ENCODE data around the gene PIGL.

The PIGL gene

DNA sequence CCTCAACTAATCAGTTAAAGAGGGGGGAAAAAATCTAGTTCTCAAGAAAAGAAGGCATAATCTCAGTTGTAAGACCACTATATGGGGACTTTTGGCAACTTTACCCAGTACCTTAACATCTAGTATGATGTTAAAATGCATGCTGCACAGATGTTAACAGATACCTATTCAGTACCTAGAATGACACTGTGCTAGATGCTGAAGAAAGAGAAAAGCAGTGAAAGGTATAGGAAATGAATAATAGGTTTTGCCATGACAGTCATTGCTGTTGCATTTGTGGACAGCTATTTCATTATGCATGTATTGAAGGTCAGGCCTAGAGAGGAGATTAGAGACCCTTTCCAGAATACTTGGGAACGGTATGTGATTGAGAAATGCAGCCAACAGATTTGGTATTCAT, 34.5 kb downstream of the PIGL start:
- TF ChIP-seq, protein P1, sequence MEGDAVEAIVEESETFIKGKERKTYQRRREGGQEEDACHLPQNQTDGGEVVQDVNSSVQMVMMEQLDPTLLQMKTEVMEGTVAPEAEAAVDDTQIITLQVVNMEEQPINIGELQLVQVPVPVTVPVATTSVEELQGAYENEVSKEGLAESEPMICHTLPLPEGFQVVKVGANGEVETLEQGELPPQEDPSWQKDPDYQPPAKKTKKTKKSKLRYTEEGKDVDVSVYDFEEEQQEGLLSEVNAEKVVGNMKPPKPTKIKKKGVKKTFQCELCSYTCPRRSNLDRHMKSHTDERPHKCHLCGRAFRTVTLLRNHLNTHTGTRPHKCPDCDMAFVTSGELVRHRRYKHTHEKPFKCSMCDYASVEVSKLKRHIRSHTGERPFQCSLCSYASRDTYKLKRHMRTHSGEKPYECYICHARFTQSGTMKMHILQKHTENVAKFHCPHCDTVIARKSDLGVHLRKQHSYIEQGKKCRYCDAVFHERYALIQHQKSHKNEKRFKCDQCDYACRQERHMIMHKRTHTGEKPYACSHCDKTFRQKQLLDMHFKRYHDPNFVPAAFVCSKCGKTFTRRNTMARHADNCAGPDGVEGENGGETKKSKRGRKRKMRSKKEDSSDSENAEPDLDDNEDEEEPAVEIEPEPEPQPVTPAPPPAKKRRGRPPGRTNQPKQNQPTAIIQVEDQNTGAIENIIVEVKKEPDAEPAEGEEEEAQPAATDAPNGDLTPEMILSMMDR (IDR thresholded peaks at IDR 0.05; ENCODE audit: low read depth, low read length) = no peak
- no peak overlapping the region for H3K4me3 ChIP-seq (ENCODE audit: low read depth, low read length)

DNA sequence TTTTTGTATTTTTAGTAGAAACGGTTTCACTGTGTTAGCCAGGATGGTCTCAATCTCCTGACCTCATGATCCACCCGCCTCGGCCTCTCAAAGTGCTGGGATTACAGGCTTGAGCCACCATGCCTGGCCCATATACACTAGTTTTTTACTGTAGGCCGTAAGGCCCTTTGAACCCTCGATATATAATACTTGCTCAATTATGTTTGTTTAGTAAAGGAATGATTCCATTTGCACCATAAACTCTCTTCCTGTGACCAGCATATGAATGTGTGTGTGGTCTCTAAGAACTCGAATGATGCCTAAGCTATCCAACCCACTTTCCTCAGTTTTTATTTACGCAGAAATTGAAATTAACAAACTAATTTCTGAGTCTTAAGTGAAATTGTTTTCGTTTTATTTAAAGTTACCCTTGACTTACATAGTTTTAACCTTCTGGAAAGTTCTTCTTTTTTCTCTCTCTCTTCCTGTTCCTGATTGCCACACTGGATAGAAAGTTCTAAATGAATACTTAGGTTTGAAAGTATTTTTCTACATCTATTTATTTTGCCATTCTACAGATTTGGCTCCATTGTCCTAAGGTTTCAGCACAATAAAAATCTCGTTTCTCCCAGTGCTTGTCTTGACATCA, 37.9 kb downstream of the PIGL start:
- TF ChIP-seq, protein P1 (IDR thresholded peaks at IDR 0.05; ENCODE audit: low read depth, low read length) = no peak
- no peak overlapping the region for H3K4me3 ChIP-seq (ENCODE audit: low read depth, low read length)

DNA sequence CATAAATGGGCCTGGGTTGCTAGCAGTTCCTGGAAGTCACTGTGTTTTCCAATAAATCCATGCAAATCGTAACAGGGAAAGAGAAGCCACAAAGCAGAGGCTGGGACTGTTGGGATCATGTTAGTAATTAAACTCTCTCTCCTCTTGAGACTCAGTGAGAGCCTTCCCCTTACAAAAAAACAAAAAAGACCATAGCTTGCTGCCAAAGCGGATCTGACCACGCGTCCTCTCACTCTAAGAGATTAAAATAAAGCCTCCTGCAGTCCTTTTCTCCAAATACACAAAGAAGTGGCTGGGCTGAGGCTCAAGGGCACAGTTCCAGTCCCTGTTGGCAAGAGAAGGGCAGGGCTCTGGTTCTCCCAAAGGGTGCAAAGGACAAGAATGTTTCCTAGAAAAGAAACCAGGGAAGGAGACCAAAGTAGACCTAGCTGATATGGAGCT, 38.5 kb downstream of the PIGL start:
- no peak overlapping the region for H3K4me3 ChIP-seq (ENCODE audit: low read depth, low read length)

DNA sequence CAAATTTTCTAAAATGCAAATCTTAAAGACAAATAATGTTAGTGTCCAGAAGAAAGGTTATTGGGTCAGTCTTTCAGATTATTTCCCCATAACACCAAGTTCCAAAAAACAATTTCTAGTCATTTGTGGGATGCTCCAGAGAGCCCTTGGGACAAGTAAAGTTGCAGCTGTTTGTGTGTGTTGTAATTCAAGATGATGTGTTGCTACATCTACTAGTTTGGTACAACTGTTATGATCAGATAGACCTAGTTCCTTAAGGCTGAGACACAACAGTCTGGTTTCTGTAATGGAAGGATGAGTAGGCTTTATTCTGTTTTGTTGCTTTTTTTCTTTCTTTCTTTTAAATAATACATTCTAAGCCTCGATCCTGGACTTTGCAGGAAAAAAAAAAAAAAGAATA, 41.9 kb downstream of the PIGL start:
- TF ChIP-seq, protein P1 (IDR thresholded peaks at IDR 0.05; ENCODE audit: low read depth, low read length) = no peak
- no peak overlapping the region for H3K4me3 ChIP-seq (ENCODE audit: low read depth, low read length)

More for the DNA sequence above, 38.5 kb downstream of the PIGL start:
- TF ChIP-seq, protein P1 (IDR thresholded peaks at IDR 0.05; ENCODE audit: low read depth, low read length) = no peak

DNA sequence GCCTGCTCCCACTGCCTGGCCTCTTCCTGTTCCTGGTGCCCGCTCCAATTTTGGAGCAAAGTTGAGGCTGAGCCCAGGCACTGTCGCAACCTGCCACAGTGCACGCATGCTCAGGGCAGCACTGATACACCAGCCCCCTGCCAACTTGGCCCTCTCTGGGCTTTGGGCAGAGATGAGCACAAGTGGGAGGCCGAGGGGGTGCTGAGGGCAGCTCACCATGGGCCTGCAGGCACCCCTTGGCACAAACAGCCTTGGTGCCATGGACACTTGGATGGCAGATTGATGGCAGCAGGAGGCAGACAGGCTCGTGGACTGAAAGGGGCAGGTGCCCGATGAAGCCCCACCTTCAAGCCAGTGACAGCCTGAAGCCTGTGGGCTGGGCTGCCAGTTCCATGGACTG, 42.9 kb downstream of the PIGL start:
- no peak overlapping the region for H3K4me3 ChIP-seq (ENCODE audit: low read depth, low read length)
- TF ChIP-seq, protein P1 (IDR thresholded peaks at IDR 0.05; ENCODE audit: low read depth, low read length) = no peak

DNA sequence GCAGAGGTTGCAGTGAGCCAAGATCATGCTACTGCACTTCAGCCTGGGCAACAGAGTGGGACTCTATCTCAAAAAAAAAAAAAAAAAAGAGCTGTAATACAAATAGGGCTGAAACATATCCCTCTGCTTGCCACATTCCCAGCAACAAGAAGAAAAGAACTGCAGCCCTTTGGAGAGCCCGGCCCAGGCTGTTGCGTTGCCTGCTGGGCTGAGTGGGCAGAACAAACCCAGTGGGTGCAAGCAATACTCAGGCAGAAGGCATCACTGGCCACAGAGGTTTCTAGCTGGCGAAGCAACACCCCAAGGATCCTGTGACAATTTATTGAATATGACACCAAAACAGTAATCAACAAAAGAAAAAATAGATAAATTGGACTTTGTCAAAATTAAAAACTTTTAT, 44.0 kb downstream of the PIGL start:
- TF ChIP-seq, protein P1 (IDR thresholded peaks at IDR 0.05; ENCODE audit: low read depth, low read length) = no peak
- no peak overlapping the region for H3K4me3 ChIP-seq (ENCODE audit: low read depth, low read length)

DNA sequence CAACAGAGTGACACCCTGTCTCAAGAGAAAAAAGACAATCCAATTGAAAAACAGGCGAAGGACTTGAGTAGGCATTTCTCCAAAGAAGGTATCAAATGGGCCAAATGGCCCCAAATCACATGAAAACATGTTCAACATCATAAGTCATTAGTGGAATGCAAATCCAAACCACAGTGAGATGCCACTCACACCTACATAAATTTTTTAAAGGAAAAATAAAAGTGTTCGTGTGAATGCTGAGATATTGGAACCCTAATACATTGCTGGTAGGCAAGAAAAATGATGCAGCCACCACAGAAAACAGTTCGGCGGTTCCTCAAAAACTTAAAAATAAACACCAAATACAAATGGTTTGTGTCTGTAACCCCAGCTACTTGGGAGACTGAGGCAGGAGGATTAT, 45.2 kb downstream of the PIGL start:
- TF ChIP-seq, protein P1 (IDR thresholded peaks at IDR 0.05; ENCODE audit: low read depth, low read length) = no peak
- no peak overlapping the region for H3K4me3 ChIP-seq (ENCODE audit: low read depth, low read length)

Measured in WI38 (cell line).